A204.1 (cell line): Measurements from ENCODE around the gene TSPAN15.
"Not testable (repeated sequence)": the region's sequence is repeated elsewhere in the genome, so short reads cannot be mapped to it uniquely, and the experiment has no call there.

Source experiments
- FAIRE-seq: peaks from 2 replicates; lab custom pipeline; 2012; peaks lifted over from hg19 to GRCh38; lab: Jason Lieb, UNC

TSPAN15 gene

DNA sequence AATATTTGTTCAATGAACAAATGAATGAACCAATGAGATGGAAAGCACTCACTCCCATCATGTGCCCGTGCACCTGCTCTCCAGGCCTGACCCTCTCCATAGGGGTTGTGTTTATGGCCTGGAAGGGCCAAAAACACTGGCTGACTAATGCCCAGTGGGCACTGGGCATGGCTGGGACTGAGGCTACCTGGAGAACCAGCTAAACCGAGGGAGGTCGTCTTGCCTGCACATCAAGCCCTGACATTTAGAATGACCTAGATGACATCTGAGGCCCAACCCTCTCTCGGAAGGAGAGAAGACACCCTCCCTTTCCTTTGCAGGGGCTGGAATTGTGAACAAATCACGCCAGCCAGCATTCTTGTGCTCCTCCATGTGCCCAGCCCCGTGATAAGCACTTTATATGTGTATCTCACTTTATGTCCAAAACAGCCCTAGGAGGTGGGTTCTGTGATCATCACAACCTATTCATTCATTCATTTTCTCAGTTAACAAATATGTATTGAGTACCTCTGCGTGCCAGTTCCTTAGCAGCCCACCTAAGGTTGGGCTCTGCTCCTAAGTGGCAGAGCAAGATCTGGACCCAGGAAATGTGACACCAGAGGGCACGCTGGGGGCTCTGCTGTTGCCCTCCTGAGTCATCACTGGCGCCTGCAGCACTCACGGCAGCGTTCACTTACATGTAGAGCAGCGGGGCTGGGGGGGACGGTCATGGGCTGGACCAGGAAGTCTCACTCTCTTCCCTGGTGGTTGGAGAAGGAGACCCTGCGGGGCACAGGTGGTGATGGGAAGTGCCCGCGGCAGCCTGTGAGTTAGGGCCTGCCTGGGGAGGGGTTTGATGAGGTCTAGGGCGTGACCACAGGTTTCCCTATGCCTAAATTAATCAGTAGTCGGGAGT is 52.0 kb downstream of the TSPAN15 start:
- no peak for FAIRE-seq

DNA sequence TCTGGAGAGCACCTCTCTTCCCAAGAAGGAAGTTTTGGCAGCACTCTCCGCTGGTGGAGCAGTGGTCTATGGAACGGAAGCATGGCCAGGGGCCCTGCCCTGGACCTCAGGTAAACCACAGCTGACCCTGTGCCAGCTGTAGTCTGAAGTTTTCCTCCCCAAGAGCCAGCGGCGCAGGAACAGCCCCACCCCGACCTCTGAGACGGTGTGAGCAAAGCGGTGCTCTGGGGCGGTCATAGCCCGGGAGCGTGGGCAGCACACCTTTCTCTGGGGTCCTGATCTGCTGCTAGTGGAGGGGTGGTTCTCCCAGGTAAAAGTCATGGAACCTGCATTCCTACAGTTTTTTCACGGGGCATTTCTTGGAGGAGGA is 52.6 kb downstream of the TSPAN15 start:
- no peak for FAIRE-seq

DNA sequence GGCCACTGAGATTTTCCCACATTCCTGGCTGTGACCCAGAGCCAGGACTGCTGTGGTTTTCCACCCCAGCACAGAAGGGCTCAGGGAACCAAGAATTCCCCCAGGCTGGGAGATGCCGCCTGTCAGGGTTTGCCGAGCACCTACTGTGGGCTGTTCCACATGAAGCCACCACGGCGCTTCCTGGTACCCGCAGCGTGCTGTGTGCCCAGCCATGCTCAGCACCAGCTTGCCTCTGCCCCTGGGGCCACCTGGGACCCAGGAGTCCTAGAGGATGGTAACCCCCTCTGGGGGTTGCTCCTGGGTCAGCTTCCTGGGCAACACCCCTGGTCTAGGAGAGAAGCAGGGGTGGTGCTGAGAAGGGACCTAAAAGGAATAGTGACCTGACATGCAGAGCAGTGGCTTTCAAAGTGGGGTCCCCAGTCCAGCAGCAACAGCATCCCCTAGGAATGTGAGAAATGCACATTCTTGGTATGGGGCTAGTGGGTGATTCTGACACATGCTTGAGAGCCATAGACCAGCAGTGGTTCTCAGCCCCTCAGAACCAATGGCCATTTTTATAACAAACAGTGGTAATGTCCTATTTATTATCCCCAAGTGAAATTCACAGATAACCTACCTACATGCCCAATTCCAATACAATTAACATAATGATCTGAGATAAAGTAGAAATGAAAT is 53.4 kb downstream of the TSPAN15 start:
- FAIRE-seq: no peak

- FAIRE-seq: no peak
Measured at GRCh38 chr10:69505636-69506318, 54.5 kb downstream of the TSPAN15 start.

- no peak for FAIRE-seq
Measured at GRCh38 chr10:69506487-69506833, 55.2 kb downstream of the TSPAN15 start.

DNA sequence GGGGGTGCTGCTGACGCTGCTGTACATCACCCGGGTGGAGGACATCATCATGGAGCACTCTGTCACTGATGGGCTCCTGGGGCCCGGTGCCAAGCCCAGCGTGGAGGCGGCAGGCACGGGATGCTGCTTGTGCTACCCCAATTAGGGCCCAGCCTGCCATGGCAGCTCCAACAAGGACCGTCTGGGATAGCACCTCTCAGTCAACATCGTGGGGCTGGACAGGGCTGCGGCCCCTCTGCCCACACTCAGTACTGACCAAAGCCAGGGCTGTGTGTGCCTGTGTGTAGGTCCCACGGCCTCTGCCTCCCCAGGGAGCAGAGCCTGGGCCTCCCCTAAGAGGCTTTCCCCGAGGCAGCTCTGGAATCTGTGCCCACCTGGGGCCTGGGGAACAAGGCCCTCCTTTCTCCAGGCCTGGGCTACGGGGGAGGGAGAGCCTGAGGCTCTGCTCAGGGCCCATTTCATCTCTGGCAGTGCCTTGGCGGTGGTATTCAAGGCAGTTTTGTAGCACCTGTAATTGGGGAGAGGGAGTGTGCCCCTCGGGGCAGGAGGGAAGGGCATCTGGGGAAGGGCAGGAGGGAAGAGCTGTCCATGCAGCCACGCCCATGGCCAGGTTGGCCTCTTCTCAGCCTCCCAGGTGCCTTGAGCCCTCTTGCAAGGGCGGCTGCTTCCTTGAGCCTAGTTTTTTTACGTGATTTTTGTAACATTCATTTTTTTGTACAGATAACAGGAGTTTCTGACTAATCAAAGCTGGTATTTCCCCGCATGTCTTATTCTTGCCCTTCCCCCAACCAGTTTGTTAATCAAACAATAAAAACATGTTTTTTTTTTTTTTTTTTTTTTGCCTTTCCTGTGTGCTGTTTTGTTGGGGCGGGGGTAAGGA is 55.8 kb downstream of the TSPAN15 start:
- FAIRE-seq: no peak

- FAIRE-seq: no peak
Measured at GRCh38 chr10:69508738-69509340, 57.6 kb downstream of the TSPAN15 start.

DNA sequence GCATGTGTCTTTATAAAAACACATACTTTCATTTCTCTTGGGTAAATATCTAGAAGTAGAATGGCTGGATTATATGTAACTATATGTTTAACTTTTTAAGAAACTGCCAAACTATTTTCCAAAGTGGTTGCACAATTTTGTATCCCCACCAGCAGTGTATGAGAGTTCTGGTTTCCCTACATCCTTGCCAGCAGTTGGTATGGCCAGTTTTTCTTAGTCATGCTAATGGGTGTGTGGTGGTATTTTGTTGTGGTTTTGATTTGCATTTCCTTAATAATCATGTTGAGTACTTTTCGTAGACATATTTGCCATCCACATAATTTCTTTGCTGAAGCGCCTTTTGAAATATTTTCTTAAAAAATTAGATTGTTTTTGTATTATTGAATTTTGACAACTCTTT is 61.6 kb downstream of the TSPAN15 start:
- no peak for FAIRE-seq

DNA sequence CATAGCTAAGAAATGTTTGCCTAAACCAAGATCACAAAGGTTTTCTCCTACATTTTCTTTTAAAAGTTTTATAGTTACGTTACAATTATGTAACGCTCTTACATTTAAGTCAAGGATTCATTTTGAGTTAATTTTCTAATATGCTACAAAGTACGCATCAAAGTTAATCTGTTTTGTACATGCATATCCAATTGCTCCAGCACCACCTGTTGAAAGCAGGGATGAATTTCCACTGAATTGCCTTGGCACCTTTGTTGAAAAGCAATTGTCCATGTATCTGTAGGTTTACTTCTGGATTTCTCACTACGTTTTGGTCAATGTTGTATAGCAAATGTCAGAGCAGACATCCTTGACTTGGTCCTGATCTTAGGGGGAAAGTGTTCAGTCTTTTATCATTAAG is 62.4 kb downstream of the TSPAN15 start:
- FAIRE-seq: no peak

DNA sequence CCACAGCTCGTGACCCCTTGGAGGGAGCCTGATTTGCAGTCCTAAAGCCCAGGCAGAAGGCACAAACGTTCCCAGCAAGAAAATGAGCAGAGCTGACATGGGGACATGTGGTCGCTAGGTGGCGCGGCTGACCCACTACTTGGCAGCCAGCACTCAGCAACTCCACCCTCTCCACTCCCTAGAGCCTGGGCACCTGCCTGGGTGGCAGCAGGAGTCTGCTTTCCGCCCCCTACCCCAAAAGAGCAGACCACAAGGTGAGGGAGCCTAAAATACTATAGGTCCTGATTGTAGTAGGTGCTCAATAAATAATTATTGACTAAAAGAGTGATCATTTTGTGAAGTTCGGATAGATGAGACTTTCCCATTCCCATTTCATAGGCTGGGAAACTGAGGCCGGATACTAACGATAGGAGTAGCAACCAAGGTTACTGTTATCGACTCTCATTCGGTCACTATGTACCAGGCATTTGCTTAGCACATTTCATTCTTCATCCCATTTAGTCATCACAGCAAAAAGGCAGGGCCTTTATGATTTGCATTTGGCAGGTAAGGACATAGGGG is 64.5 kb downstream of the TSPAN15 start:
- no peak for FAIRE-seq

GRCh38 chr10:69516316-69516715 is 65.1 kb downstream of the TSPAN15 start:
- FAIRE-seq: no peak

DNA sequence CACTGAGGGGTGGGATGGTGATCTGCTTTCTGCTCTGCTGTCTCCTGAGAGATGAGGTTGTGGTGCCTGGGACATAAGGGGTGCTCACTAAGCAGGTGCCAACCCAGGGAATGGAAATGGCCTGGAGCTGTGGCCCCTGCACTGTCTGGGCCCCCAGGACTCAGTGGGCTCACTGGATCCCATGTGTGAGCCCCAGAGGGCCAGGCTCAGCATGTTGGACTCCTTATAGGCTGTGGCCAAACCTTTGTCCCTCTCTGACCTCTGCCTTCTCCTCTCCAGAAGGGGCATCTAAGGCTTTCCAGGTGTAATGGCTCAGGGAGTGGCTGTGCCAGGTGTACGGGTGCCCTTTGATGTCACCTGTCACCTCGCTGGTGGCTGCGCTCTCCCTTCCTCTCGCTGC is 65.5 kb downstream of the TSPAN15 start:
- FAIRE-seq: no peak

GRCh38 chr10:69517271-69517848 is 66.1 kb downstream of the TSPAN15 start:
- FAIRE-seq: no peak

GRCh38 chr10:69527961-69528360 is 76.7 kb downstream of the TSPAN15 start:
- no peak for FAIRE-seq

DNA sequence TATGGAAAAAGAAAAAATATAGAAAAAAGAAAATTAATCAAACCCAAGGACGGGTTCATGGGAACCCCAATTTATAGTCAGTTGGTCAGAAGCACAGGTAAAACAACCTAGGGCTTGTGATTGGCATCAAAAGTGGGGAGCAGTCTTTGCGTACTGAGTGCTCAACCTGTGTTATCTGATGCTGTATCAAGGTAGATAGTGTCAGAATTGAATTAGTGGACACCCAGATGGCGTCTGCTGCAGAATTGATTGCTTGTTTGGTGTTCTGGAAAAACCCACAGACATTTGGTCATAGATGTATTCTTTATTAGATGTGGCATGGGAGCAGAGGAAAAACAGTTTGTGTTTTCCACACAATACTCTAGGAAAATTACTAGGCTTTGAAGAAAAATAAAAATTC is 82.4 kb downstream of the TSPAN15 start:
- no peak for FAIRE-seq

DNA sequence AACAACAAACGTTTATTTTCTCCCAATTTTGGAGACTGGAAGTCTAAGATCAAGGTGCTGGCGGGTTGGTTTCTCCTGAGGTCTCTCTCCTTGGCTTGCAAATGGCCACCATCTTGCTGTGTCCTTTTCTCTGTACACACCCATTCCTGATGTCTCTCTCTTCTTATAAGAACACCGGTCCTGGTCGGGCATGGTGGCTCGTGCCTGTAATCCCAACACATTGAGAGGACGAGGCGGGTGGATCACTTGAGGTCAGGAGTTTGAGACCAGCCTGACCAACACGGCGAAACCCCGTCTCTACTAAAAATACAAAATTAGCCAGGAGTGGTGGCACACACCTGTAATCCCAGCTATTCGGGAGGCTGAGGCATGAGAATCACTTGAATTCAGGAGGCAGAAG is 85.3 kb downstream of the TSPAN15 start:
- FAIRE-seq: not testable (repeated sequence)

DNA sequence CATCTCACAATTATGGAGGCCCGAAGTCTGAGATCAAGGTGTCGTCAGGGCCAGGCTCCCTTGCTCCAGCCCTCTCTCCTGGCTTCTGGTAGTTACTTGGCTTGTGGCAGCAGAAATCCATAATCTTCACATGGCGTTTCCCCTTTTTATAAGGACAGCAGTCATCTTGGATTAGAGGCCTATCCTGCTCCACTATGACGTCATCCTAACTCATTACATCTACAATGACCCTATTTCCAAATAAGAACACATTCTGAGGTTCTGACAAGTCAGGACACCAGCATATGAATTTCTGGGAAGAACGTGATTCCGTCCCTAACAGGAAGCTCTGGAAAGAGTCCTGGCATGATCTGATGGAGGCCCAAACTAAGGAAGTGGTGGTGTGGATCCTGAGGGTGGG is 86.2 kb downstream of the TSPAN15 start:
- no peak for FAIRE-seq

DNA sequence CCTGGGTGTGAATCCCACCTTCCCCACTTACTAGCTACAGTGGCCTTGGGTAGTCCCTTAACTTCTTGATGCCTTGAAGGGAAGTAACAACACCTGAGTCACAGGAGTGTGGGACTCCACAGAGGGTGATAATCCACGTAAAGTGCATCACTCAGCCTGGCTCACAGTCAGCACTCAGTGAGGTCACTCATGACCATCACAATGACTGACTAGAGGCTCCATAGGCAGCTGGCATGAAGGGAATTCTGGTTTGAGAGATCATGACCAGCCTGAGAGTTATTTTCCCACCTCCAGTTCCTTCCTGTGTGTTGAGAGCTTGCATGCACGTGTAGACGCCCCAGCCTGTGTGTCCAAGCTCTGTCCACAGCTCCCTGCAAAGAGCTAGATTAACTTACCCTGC is 87.2 kb downstream of the TSPAN15 start:
- FAIRE-seq: no peak

DNA sequence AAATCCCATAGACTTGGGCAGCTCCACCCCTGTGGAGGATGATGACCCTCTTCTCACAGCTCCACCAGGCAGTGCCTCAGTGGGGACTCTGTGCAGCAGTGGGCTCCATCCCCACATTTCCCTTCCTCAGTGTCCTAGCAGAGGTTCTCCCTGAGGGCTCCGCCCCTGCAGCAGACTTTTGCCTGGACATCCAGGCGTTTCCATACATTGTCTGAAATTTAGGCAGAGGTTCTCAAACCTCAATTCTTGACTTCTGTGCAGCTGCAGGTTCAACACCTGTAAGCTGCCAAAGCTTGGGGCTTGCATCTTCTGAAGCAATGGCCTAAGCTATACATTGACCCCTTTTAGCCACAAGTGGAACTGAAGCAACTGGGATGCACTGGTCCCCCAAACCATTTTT is 90.2 kb downstream of the TSPAN15 start:
- FAIRE-seq: no peak

- no peak for FAIRE-seq
Measured at GRCh38 chr10:69549959-69550358, 98.7 kb downstream of the TSPAN15 start.

DNA sequence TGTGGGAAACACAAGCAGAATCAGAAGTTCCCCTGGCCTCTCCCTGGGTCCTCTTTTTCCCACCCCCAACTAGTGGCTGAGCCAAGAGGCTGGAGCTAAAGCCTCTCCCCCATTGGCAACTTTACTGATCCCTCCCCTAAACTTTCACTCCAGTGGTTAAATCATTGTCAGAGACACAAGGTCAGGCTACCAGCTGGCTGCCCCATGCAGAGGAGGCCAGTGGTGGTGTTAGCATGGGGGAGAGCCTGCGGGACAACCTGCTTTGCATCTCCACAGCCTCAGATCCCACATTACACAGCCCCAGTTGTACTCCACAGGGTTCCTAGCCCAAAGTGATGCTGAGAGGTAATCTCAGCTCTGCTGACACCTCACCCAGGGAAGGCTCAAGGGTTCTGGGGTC is 101.0 kb downstream of the TSPAN15 start:
- no peak for FAIRE-seq
